ENCODE measurements around the gene KLHL15.
"Not testable (repeated sequence)": the region's sequence is repeated elsewhere in the genome, so short reads cannot be mapped to it uniquely, and the experiment has no call there.

Gene KLHL15

GRCh38 chrX:24027086-24027485 lies at the start of gene KLHL15:
Gene KLHL15, minus strand, starts transcription at chrX:24027186. Its CDS starts 20,493 bp downstream, at chrX:24006693.
- DNase-seq (ENCODE audit: low spot score), result no peak

DNA sequence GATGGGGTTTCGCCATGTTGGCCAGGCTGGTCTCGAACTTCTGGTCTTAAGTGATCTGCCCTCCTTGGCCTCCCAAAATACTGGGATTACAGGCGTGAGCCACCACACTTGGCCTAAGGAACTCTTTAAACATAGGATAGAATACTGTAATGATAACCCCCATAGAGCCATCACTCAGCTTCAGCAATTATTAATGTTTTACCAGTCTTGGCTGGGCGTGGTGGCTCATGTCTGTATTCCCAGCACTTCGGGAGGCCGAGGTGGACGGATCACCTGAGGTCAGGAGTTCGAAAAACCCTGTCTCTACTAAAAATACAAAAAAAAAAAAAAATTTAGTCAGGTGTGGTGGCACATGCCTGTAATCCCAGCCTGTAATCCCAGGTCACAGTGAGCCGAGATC lies 42.9 kb upstream of the KLHL15 start:
- no peak for DNase-seq (ENCODE audit: low spot score)

GRCh38 chrX:24063488-24063887 lies 36.5 kb upstream of the KLHL15 start:
- no peak for DNase-seq (ENCODE audit: low spot score)

DNA sequence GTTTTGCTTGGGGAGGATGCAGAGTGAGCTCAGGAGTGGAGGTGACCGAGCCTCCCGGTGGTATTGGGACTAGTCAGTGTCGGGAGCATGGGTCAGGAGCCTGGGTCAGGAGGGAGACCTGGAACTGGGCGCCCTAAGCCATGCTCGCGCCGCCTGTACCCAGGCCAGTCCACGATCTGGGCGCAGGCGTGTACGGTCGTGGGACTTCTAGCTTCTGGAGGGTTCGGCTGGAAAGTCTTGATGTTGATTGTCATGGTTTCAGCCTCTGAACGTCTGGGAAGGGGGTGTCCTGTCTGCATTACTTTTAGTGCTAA lies 28.0 kb upstream of the KLHL15 start:
- no peak for DNase-seq (ENCODE audit: low spot score)

DNA sequence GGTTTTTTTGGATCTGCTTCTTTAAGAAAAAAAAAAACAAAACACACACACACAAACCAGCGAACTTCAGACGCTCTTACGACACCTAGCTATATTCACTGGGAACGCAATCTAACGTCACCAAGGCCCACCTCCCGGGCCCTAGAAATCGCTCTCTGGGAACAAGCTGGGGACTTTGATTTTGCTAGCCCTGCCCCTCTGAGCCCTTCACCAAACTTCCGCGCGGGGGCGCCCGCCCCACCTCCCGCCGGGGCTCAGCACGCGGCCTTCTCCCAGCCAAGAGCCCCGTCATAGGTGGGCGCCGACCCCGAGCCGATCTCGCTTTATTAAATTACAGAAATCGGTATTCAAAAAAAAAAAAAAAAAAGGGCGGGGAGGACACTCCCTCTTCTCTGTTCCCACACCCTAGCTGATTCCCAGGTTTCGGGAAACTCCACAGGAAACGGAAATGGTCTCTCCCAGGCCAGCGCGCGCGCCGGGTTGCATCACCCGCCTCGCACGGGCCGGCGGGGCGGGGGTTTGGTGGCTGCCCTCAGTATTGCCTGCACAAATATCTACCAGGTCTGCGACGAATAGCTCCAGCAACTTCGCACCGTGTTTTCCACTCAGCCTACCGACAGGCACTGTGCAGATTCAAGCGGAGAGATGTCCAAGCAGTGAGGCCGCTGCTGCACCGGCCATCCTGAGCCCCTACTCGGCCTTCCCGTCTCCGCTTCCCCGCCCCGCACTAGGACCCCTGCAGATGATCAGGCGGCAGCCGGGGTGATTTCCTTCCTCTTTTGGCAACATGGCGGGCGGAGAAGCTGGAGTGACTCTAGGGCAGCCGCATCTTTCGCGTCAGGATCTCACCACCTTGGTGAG lies 27.4 kb upstream of the KLHL15 start, which contains the start of gene EIF2S3:
TSS of gene EIF2S3 (plus strand) at position 775 of the 861 bp plus-strand sequence. CDS start at position 788, 13 bp downstream.
- peak; percentile 97 for DNase-seq (ENCODE audit: low spot score)

- not testable (repeated sequence) for DNase-seq (ENCODE audit: low spot score)
These were observed 23.7 kb upstream of the KLHL15 start for GRCh38 chrX:24050522-24051318.

- DNase-seq (ENCODE audit: low spot score), result not testable (repeated sequence)
These were observed 22.7 kb upstream of the KLHL15 start for GRCh38 chrX:24049643-24050042.

GRCh38 chrX:24046060-24046459 lies 19.1 kb upstream of the KLHL15 start:
- DNase-seq (ENCODE audit: low spot score), result not testable (repeated sequence)

GRCh38 chrX:24037729-24038128 lies 10.7 kb upstream of the KLHL15 start:
- DNase-seq (ENCODE audit: low spot score), result no peak

- no peak for DNase-seq (ENCODE audit: low spot score)
These were observed 7.5 kb upstream of the KLHL15 start for GRCh38 chrX:24034485-24034884.

- DNase-seq (ENCODE audit: low spot score), result no peak
These were observed 3.6 kb upstream of the KLHL15 start for GRCh38 chrX:24030597-24030996.

DNA sequence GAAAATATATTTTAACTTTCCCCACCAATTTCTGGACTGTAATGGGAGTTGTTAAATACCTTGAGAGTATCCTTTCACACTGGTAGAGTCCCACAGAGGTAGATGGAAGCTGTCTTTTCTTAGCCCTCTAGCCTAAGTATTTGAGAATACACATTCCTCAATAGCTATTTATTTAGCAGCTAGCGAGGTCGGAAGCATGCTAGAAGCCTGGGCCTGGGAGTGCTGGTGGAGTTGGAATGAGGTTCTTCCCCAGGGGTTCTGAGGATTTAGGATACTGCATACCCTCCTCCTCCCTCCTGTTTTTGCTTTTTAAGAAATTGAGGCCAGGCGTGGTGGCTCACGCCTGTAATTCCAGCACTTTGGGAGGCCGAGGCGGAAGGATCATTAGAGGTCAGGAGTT lies 999 bp upstream of the KLHL15 start:
- no peak for DNase-seq (ENCODE audit: low spot score)

GRCh38 chrX:24026432-24026831 lies 554 bp downstream of the KLHL15 start:
- DNase-seq (ENCODE audit: low spot score), result peak; percentile 36

DNA sequence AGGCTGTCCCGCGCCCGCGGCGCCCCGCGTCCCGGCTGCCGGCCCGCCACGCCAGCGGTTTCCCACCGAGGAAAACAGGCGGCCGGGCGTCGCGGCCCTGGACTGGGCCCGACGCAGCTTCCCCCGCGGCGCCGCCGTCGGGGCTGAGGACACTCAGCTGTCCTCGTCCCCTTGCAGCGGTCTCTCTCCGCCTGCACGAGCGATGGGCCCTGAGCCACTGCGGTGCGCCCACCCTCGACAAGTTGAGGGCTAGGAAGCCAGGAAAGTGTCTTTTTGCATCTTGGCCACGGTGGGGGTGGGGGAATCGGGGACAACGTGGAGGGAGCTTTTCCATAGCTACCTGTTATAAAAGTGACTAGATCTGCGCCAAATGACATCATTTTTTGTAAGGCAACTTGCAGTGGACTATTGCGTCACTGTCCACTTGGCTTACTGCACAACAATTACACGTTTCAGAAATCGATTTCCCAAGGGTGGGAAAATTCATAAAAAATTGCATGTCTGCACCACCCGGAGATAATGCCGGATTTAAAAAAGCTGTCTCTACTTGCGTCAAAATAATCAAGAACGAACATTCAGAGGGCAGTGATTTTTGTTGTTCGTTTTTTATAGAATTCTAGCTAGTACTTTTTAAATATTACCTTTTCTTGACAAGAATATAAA lies 1.1 kb downstream of the KLHL15 start:
- no peak for DNase-seq (ENCODE audit: low spot score)

GRCh38 chrX:24024819-24025740 lies 1.9 kb downstream of the KLHL15 start:
- DNase-seq (ENCODE audit: low spot score), result peak; percentile 77

GRCh38 chrX:24023972-24024669 lies 2.9 kb downstream of the KLHL15 start:
- no peak for DNase-seq (ENCODE audit: low spot score)

DNA sequence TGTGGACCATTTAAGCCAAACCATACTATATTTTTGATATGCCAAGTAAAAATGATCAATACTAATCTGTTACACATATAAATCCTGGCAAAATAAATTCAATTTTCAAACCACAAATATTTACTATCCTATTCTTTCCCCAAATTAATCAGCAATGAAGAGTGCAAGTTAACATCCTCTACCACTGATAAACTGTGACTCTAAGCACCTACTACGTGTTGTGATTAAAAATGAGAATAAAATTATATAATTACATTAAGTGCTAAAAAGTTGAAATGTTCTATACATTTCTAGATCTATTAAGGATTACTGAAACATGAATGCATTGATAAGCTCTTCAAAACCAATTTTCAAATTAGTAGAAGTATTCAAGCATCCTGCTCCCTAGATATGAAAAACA lies 3.4 kb downstream of the KLHL15 start:
- no peak for DNase-seq (ENCODE audit: low spot score)

DNA sequence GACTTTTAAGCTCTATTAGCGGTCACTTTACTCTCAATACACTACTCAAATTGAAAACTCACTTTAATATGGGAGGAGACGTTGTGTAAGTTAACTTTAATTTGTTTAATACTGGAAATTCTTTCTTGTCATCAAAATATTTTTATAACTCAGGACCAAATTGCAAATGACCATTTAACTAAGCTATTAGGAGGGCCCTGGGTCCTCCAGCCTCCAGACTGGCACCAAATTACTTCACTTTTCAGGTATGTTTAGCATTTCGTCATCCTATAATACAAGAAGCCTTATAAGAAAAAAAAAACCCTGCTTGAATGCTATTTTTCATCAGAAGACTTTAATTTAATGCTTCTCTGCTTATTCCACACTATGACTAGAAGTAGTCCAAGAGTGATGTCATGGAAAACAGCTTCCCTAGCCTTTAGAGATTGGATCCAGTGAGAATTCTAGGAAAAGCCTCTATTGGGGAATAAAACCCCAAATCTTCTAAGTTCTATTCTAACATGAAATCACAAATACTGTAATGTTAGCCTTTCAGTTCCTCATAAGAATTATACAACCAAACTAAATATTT lies 6.6 kb downstream of the KLHL15 start:
- DNase-seq (ENCODE audit: low spot score), result no peak

- DNase-seq (ENCODE audit: low spot score), result no peak
These were observed 7.5 kb downstream of the KLHL15 start for GRCh38 chrX:24019448-24019847.

- DNase-seq (ENCODE audit: low spot score), result no peak
These were observed 8.2 kb downstream of the KLHL15 start for GRCh38 chrX:24018809-24019208.

GRCh38 chrX:24017674-24018073 lies 9.3 kb downstream of the KLHL15 start:
- no peak for DNase-seq (ENCODE audit: low spot score)

Measured in hepatic stellate cell (primary cell).